Nephron progenitor cell (in vitro differentiated cells): Measurements from ENCODE around the gene SNAP25.

Experiments
- DNase-seq: peaks from one replicate; pipeline ENCODE4 v3.0.0; 2021
- H3K27ac Mint-ChIP-seq: 2 replicates; pipeline ENCODE4 v1.8.0; 2021; ENCODE audit warnings: mild to moderate bottlenecking, moderate library complexity, mixed read lengths
- H3K27me3 Mint-ChIP-seq: 2 replicates; pipeline ENCODE4 v1.8.0; 2021; ENCODE audit warnings: mild to moderate bottlenecking, low read depth, mixed read lengths; ENCODE audit not compliant: poor library complexity
- H3K36me3 Mint-ChIP-seq: 2 replicates; pipeline ENCODE4 v1.8.0; 2021; ENCODE audit warnings: low read depth, mixed read lengths
- H3K4me1 Mint-ChIP-seq: 2 replicates; pipeline ENCODE4 v1.8.0; 2021; ENCODE audit warnings: mixed read lengths
- H3K4me3 Mint-ChIP-seq: 2 replicates; pipeline ENCODE4 v1.8.0; 2021; ENCODE audit warnings: mild to moderate bottlenecking, moderate library complexity, mixed read lengths
- H3K9me3 Mint-ChIP-seq: 2 replicates; pipeline ENCODE4 v1.8.0; 2021; ENCODE audit warnings: mild to moderate bottlenecking, moderate library complexity, mixed read lengths
- CTCF ChIP-seq: fragments of 200-600 bp; sonication (generic); IDR thresholded peaks from 2 replicates; pipeline ENCODE4 v1.5.0; 2021; ENCODE audit warnings: antibody characterized with exemption

Gene SNAP25

GRCh38 chr20:10236540-10237533 lies 18.2 kb downstream of the SNAP25 start:
- Mint-ChIP-seq H3K27ac (no peak overlapping the region), H3K4me1 (no peaks in the 10 kb centered on the region), H3K9me3 (no peaks in the 10 kb centered on the region), H3K4me3 (no peak overlapping the region), H3K27me3 (peaks cover 6% of the 10 kb centered on the region), H3K36me3 (no peaks in the 10 kb centered on the region)
- TF ChIP-seq CTCF: no peak
- DNase-seq: no peak

GRCh38 chr20:10239954-10240353 lies 21.3 kb downstream of the SNAP25 start:
- DNase-seq: no peak
- H3K9me3 Mint-ChIP-seq: no peaks in the 10 kb centered on the region

GRCh38 chr20:10240655-10241054 lies 22.0 kb downstream of the SNAP25 start:
- Mint-ChIP-seq H3K36me3 (peaks cover 4% of the 10 kb centered on the region), H3K4me3 (no peak overlapping the region), H3K4me1 (no peaks in the 10 kb centered on the region), H3K27me3 (peaks cover 3% of the 10 kb centered on the region), H3K9me3 (no peaks in the 10 kb centered on the region), H3K27ac (no peak overlapping the region)
- no peak for DNase-seq
- no peak for TF ChIP-seq CTCF

More at GRCh38 chr20:10239954-10240353, 21.3 kb downstream of the SNAP25 start:
- Mint-ChIP-seq H3K27ac (no peak overlapping the region), H3K27me3 (peaks cover 3% of the 10 kb centered on the region), H3K36me3 (no peaks in the 10 kb centered on the region), H3K4me1 (no peaks in the 10 kb centered on the region), H3K4me3 (no peak overlapping the region)
- no peak for TF ChIP-seq CTCF

GRCh38 chr20:10242166-10242565 lies 23.5 kb downstream of the SNAP25 start:
- no peak overlapping the region for H3K27ac Mint-ChIP-seq
- H3K27me3 Mint-ChIP-seq: peaks cover 3% of the 10 kb centered on the region
- H3K4me3 Mint-ChIP-seq: no peak overlapping the region
- no peak for DNase-seq
- H3K9me3 Mint-ChIP-seq: no peaks in the 10 kb centered on the region
- peaks cover 13% of the 10 kb centered on the region for H3K36me3 Mint-ChIP-seq
- H3K4me1 Mint-ChIP-seq: no peaks in the 10 kb centered on the region
- TF ChIP-seq CTCF: no peak

- Mint-ChIP-seq H3K4me3 (no peak overlapping the region), H3K9me3 (no peaks in the 10 kb centered on the region), H3K27ac (no peak overlapping the region), H3K36me3 (peaks cover 13% of the 10 kb centered on the region), H3K4me1 (no peaks in the 10 kb centered on the region), H3K27me3 (no peaks in the 10 kb centered on the region)
- TF ChIP-seq CTCF: no peak
- no peak for DNase-seq
Observed at GRCh38 chr20:10247440-10247839, 28.8 kb downstream of the SNAP25 start.
